Panc1 (cell line): ENCODE data around the gene TRIM22.

ENCODE experiments used
- REST ChIP-seq, 2 experiments: IDR thresholded peaks; 2 replicates each; pipeline ENCODE4 v1.6.1; 2011 to 2012; ENCODE audit warnings: low read depth in 2 of 2, control low read depth in 1 of 2, low read length in 1 of 2, mild to moderate bottlenecking in 1 of 2, moderate library complexity in 1 of 2; ENCODE audit not compliant: insufficient read depth in 1 of 2
- TCF7L2 ChIP-seq: IDR thresholded peaks from 2 replicates; pipeline ENCODE4 v1.6.1; 2011; ENCODE audit warnings: mild to moderate bottlenecking, low read depth, low read length, inconsistent platforms
- TF ChIP-seq, protein P1 (sequence below): fragments of 450-650 bp; IDR thresholded peaks from 2 replicates; pipeline ENCODE4 v1.5.1; 2017; ENCODE audit warnings: mild to moderate bottlenecking

DNA sequence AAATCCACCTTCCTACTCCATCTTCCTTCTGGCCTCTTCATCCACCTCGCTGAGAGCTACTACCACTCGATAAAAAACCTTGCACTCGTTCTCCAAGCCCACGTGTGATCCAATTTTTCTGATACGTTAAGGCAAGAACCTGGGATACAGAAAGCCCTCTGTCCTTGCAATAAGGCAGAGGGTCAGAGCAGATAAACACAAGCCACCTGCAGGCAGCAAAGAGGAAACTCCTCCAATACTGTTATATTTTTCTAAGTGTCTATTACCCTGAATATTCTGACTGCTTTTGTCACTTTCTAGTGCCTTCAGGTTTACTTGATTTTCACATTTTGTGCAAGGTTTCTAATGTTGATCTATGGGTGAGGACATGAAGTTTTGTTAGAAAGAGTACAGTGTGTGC, 31.3 kb upstream of the TRIM22 start:
- TF ChIP-seq, protein P1, sequence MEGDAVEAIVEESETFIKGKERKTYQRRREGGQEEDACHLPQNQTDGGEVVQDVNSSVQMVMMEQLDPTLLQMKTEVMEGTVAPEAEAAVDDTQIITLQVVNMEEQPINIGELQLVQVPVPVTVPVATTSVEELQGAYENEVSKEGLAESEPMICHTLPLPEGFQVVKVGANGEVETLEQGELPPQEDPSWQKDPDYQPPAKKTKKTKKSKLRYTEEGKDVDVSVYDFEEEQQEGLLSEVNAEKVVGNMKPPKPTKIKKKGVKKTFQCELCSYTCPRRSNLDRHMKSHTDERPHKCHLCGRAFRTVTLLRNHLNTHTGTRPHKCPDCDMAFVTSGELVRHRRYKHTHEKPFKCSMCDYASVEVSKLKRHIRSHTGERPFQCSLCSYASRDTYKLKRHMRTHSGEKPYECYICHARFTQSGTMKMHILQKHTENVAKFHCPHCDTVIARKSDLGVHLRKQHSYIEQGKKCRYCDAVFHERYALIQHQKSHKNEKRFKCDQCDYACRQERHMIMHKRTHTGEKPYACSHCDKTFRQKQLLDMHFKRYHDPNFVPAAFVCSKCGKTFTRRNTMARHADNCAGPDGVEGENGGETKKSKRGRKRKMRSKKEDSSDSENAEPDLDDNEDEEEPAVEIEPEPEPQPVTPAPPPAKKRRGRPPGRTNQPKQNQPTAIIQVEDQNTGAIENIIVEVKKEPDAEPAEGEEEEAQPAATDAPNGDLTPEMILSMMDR, result no peak
- TF ChIP-seq TCF7L2 (no peak), REST (IDR thresholded peaks at IDR 0.05; ENCODE audit: insufficient read depth in 1 of 2, low read depth in 2 of 2, low read length in 1 of 2) (no peak)
